ENCODE data around the gene TRPC6.

TRPC6 gene

GRCh38 chr11:101458161-101458560, 125.6 kb downstream of the TRPC6 start:
- DNase-seq (ENCODE audit: low spot score) = no peak
- TF ChIP-seq CTCF (IDR thresholded peaks at IDR 0.05; ENCODE audit: extremely low read depth, missing control alignments) = no peak

DNA sequence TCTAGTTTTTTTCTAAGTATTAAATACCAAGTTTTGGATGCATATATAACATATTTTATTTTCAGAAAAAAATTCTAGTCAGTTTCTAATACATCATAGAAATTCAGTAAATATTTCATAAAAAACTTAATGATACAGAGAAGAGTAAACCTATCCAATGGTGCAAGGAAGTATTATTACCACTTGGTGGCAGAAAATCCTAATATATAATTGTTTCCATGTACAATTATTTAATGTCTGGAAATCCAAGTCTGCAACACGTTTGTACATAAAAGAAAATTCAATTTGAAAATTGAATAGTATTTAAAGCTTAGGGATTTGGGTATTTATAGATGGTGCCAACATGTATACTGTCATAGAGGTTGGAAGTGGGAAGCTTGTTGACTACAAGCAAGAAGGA, 127.0 kb downstream of the TRPC6 start:
- DNase-seq (ENCODE audit: low spot score) = no peak
- TF ChIP-seq CTCF (IDR thresholded peaks at IDR 0.05; ENCODE audit: extremely low read depth, missing control alignments) = no peak

DNA sequence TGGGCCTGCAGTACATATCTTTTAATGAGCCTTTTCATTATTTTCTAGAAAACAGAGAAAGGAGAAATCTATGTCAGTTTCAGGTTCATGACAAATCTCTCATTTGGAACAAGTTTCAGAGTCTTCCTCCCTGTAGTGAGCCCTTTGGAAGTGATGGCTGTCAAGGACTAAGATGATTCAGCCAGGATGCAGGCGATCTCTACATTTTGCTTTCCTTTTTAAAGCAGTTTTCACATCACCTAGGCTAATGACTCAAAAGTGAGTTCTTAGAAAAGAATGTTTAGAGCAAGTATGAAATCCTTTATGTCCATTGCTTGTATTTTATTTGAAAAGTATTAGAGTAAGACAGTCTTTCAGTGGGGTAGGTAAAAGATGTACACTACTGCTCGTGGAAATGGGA, 130.1 kb downstream of the TRPC6 start:
- TF ChIP-seq CTCF (IDR thresholded peaks at IDR 0.05; ENCODE audit: extremely low read depth, missing control alignments) = no peak
- DNase-seq (ENCODE audit: low spot score) = no peak

GRCh38 chr11:101448881-101449442, 134.8 kb downstream of the TRPC6 start:
- no peak for DNase-seq (ENCODE audit: low spot score)
- TF ChIP-seq CTCF (IDR thresholded peaks at IDR 0.05; ENCODE audit: extremely low read depth, missing control alignments) = no peak

DNA sequence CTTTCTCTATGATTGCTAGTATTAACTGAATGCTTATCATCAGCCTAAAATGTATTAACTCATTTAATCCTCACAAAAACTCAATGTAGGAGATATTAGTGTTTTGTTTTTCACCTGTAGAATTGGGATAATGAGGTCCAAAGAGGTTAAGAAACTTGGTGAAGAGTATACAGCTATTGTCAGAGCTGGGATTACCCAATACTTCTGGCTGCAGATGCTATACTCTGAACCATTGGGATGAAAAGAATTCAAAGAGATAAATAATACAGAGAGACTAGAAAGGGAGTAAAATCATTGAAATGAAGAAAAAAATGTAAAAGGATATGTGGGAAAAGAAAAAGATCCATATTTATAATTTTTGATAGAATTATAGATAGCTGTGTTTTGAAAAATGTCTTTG, 137.1 kb downstream of the TRPC6 start:
- TF ChIP-seq CTCF (IDR thresholded peaks at IDR 0.05; ENCODE audit: extremely low read depth, missing control alignments) = no peak

GRCh38 chr11:101446238-101446637, 137.6 kb downstream of the TRPC6 start:
- DNase-seq (ENCODE audit: low spot score) = no peak
- TF ChIP-seq CTCF (IDR thresholded peaks at IDR 0.05; ENCODE audit: extremely low read depth, missing control alignments) = no peak

More for the DNA sequence above, 137.1 kb downstream of the TRPC6 start:
- no peak for DNase-seq (ENCODE audit: low spot score)

- no peak for TF ChIP-seq CTCF (IDR thresholded peaks at IDR 0.05; ENCODE audit: extremely low read depth, missing control alignments)
- DNase-seq (ENCODE audit: low spot score) = no peak
Measured at GRCh38 chr11:101445761-101446160, 138.0 kb downstream of the TRPC6 start.

Data from GM20000 (cell line).